ENCODE data around the gene COL23A1.

The COL23A1 gene

DNA sequence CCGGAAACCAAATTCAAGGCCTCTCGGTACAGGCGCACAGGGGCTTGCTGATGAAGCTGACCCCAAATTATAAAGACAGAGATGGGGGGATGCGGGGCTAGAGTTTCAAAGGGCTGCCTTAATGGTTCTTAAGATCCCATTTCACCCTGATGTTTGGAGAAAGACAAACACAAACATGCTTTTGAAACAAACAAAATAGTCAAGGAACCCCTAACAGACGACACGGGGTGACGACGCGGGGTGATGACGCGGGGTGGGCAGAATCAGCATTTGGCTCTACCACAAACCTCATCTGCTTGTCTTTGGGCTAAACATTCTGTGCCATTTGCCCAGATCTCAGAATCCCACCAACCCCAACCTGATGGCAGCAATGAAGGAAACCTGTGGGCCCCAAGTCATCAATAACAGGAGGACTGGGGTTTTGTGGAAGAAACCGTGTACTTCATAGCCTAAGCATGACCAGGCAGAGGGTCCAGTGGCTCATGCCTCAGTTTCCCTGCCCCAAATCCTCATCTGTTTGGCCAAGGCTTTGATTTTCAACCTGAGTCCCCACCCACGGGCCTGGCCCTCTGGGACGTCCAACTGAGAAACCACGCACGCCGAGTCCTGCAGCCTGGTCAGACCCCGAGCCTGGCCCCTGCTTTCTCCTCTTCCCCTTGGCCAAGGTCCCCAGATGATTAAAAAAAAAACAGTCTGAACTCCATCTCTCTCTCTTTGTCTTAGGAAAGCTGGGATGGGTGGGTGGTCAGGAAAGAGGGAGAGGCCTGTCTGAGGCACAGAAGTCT lies 148.5 kb downstream of the COL23A1 start:
- in situ Hi-C loops (cut with HindIII; ENCODE audit: low sequenced_read_pairs), result no loop called here

DNA sequence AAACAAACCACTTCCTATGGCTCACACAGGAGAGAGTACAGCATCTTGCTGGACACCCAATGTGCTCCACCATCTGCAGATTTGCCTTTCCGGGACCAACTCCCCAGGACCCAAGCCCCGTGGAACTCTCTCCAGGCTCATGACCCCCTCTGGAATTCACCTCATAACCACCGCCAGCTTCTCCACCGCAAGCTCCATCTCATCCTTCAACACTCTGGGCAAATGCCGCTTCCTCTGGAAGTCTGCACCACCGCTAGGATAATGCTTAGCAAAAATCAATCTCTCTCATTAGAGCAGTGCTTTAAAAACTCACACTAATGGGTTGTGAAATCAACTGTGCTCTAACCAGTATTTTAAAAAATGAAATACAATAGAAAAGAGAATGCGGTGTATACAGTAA lies 150.0 kb downstream of the COL23A1 start:
- in situ Hi-C loops (cut with HindIII; ENCODE audit: low sequenced_read_pairs), result no loop called here

- in situ Hi-C loops (cut with HindIII; ENCODE audit: low sequenced_read_pairs), result no loop called here
These were observed 150.6 kb downstream of the COL23A1 start for GRCh38 chr5:178439493-178440180.

GRCh38 chr5:178438796-178439195 lies 151.4 kb downstream of the COL23A1 start:
- in situ Hi-C loops (cut with HindIII; ENCODE audit: low sequenced_read_pairs), result no loop called here

GRCh38 chr5:178437386-178438075 lies 152.7 kb downstream of the COL23A1 start:
- in situ Hi-C loops (cut with HindIII; ENCODE audit: low sequenced_read_pairs), result no loop called here

- in situ Hi-C loops (cut with HindIII; ENCODE audit: low sequenced_read_pairs), result no loop called here
These were observed 153.8 kb downstream of the COL23A1 start for GRCh38 chr5:178436326-178436940.

GRCh38 chr5:178435321-178436238 lies 154.6 kb downstream of the COL23A1 start:
- in situ Hi-C loops (cut with HindIII; ENCODE audit: low sequenced_read_pairs), result no loop called here

- in situ Hi-C loops (cut with HindIII; ENCODE audit: low sequenced_read_pairs), result no loop called here
These were observed 155.3 kb downstream of the COL23A1 start for GRCh38 chr5:178434851-178435250.

DNA sequence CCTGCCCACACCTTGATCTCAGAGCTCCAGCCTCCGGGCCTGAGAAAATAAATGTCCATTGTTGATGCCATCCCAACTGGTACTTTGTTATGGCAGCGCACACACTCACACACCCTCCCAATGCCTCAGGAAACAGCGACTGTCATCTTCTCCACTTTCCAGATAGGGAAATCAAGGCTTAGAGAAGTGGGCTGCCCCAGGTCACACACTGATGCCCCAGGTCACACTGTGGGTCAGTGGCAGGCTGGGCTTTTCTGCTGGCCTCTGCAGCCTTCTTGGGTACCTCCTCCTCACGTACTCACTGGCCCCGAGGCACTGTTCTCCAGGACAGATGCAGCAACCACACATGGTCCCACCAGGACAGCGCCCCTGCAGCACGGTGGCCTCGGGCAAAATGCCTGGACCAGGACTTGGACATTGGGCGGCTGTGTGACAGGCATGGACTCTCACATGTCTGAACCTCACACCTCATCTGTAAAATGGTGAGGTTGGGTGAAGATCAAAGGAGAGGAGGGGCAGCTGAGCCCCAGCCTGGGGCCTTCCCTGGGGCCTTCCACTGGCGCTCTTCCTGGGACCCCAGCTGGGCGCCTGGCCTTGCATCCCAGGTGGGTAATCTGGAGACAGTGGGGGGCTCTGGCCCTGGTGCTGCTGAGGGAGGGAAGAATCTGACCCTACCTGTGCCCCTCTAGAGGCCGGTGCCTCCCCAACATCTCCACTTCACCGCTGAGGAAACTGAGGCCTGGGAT lies 156.0 kb downstream of the COL23A1 start:
- in situ Hi-C loops (cut with HindIII; ENCODE audit: low sequenced_read_pairs), result no loop called here

DNA sequence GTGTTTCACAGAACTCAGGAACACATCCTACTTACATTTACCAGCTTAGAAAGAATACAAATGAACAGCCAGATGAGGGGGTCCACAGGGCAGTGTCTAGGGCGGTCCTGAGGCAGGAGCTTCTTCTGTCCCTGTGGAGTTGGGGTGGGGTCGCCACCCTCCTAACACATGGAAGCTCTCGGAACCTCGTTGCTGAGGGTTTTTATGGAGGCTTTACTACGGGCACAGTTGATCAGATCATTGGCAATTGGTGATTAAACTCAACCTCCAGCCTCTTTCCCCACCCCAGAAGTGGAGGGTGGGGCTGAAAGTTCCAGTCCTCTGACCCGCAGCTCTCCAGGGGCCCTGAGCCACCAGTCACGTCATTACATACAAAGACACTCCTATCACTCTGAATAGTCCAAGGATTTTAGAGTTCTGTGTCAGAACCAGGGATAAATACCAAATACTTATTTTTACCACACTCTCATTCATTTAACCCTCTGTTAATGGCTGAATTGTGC lies 156.9 kb downstream of the COL23A1 start:
- in situ Hi-C loops (cut with HindIII; ENCODE audit: low sequenced_read_pairs), result no loop called here

DNA sequence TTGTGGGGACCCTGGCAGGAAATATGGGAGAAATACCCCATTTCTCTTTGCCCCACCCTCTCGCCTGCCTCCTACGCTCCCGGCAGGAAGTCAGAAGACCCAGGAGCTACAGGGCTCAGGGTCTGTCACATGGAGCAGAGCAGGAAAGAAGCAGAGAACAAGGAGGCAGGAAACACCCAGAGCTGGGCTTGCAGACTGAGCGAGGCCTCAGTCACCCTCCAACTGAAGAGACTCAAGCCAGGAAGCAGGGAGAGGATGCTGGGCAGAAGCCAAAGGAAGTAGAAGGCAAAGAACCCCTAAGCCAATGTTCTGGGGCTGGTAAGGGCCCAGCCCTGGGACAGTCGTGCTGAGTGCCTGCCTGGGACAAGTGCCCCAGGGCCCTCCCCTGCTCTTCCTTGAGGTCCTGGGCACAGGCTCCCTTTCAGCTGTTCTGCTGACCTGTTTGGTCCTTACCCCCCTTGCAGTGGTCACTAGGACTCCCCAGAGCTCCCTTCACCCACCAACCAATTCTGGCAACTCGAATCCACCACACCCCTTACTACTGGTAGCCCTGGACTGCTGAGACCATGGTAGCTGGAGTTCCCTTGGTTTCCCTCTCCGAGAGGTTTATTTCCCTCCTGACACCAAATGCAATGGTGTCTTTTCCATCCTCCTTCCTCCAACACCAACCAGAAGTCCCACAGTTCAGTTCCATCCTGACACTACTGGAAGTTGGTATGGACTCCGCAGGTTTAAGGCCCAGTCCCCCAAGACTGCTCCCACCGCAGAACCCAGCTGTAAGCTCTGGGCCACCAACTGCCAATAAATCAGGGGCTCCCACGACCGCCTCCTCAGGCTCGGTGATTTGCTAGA lies 157.5 kb downstream of the COL23A1 start:
- in situ Hi-C loops (cut with HindIII; ENCODE audit: low sequenced_read_pairs), result no loop called here

DNA sequence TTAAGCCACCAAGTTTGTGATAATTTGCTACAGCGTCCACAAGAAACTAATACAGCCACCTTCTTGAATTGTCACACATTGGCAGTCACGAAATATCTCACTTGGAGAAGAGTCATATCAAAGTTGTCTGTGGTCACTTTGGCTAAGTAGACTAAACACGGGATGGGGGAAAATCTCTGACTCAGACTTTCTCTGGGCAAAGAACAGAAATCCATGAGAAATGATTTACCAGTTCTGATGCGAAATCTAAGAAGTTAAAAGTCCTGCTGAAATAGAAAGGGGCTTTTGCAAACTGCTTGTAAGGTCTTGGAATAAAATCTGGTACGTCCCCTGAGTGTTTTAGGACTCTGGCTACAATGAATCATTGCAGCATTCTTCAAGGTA lies 158.4 kb downstream of the COL23A1 start:
- in situ Hi-C loops (cut with HindIII; ENCODE audit: low sequenced_read_pairs), result no loop called here

GRCh38 chr5:178431063-178431781 lies 159.0 kb downstream of the COL23A1 start:
- in situ Hi-C loops (cut with HindIII; ENCODE audit: low sequenced_read_pairs), result no loop called here

GRCh38 chr5:178430186-178431062 lies 159.8 kb downstream of the COL23A1 start:
- in situ Hi-C loops (cut with HindIII; ENCODE audit: low sequenced_read_pairs), result no loop called here

DNA sequence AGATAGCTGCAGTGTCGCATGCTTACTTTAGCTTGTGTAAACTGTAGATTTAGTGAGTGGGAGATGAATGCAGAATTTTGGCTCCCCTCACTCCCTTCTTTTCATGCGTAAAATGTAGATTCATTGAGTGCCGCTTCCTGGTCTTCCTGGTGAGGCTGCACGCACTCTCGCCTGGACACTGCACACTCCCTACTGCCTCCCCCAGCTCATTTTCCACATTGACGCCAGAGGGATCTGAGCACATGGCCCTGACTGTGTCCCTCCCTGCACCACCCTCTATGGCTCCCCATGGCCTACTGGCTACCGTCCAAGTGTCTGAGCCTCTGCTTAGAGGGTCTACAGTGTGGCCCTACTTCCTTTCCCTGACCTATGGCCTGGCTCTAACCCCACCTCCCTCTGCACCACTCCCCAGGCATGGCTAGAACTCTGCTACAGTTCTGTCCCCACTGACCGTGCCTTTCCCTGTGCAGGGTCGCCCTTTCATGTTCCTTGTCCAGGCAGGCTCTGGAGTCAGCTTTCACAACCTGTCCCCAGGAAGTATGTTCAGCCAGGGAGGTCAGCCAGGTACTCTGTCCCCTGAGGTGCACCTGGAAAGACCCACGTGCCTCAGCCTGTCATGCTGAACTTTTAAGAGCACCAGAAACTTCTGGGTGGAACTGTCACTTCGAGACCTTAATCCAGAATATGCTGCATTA lies 160.6 kb downstream of the COL23A1 start:
- in situ Hi-C loops (cut with HindIII; ENCODE audit: low sequenced_read_pairs), result no loop called here

- in situ Hi-C loops (cut with HindIII; ENCODE audit: low sequenced_read_pairs), result no loop called here
These were observed 161.1 kb downstream of the COL23A1 start for GRCh38 chr5:178429156-178429468.

Measured in DLD1 (cell line).